ENCODE data around the gene VWF.

GRCh38 chr12:6092784-6093722 is 31.4 kb downstream of the VWF start:
- no peak for TF ChIP-seq POLR2AphosphoS5 (IDR thresholded peaks at IDR 0.05; ENCODE audit: borderline replicate concordance, low read depth, low read length)
- no peak for TF ChIP-seq EZH2 (IDR thresholded peaks at IDR 0.05)
- no peak for TF ChIP-seq FOXP2 (optimal IDR thresholded peaks at IDR 0.05; ENCODE audit: control extremely low read depth, extremely low read length, insufficient read depth)
